SH-SY5Y (cell line): ENCODE results near the gene ADGRG6.

Experiments
- GATA2 ChIP-seq: IDR thresholded peaks from 2 replicates; pipeline ENCODE4 v1.6.1; 2011; ENCODE audit warnings: mild to moderate bottlenecking, low read depth, low read length
- GATA3 ChIP-seq: IDR thresholded peaks from 2 replicates; pipeline ENCODE4 v1.6.1; 2011; ENCODE audit warnings: low read depth, mild to moderate bottlenecking, low read length, moderate library complexity

ADGRG6 gene

DNA sequence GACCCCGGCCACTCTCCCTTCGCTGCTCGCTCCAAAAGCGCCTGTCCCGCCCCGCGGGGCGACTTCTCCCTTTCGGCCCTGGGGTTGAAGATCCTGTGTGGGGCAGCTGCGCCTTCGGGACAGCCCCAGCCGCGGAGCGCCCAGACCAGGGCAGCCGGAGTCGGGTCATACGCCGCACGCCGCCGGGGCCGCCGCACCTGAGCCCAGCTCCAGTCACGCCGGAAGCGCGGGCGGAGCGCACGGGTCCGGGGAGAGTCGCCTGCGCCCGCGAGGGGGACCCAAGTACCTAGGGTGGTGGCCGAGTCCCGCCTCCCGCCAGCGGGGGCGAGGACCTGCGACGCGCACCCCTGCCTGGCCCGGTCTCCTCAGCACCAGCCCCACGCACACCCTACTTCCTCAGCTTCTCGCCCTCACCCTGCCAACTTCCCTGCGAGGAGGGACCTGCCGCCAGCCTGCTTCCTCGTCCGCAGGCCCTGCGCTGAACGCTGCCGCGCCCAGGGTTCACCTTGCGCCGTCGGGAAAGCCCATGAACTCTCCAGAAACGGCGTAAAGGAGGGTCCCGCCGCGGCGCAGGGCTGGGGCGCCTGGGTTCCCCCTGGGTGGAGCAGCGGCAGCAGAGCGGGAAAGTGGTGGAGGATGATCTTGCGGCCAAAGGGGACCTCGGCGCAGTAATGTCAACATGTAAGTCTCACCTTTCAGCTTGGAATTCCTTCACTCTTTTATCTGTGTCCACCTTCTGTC is at the start of gene ADGRG6:
ADGRG6 (plus strand) TSS at position 357 of the 741 bp plus-strand sequence; CDS start at position 680, 323 bp downstream.
- TF ChIP-seq GATA2 (no peak), GATA3 (no peak)

GRCh38 chr6:142254513-142254912 is 47.3 kb upstream of the ADGRG6 start:
- no peak for TF ChIP-seq GATA3
- no peak for TF ChIP-seq GATA2

- TF ChIP-seq GATA3 (no peak), GATA2 (no peak)
Measured at GRCh38 chr6:142255785-142256184, 46.0 kb upstream of the ADGRG6 start.

DNA sequence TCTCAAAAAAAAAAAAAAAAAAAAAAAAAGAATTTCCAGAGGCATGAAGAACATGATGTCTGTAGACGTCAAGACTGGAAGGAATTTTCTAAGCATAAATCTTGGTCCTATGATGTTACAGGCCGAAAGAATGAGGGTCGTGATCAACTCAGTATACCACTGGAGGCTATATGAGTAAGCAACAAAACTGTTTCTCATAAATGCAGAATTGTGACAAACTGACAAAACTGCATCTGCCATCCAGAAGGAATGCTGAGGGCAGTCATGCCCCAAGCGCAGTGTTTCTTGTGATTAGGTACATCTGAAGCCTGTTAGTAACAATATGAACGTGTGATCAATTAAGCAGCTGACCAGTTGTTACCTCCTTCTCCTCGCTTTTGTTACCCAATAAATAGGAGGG is 43.5 kb upstream of the ADGRG6 start:
- TF ChIP-seq GATA2 (no peak), GATA3 (no peak)

GRCh38 chr6:142258757-142259156 is 43.0 kb upstream of the ADGRG6 start:
- TF ChIP-seq GATA2 (no peak), GATA3 (no peak)

- TF ChIP-seq GATA2, result no peak
- TF ChIP-seq GATA3, result no peak
Measured at GRCh38 chr6:142260748-142261147, 41.1 kb upstream of the ADGRG6 start.

- no peak for TF ChIP-seq GATA2
- no peak for TF ChIP-seq GATA3
Measured at GRCh38 chr6:142262231-142262630, 39.6 kb upstream of the ADGRG6 start.

GRCh38 chr6:142265476-142265875 is 36.3 kb upstream of the ADGRG6 start:
- TF ChIP-seq GATA3, result no peak
- TF ChIP-seq GATA2, result no peak

- TF ChIP-seq GATA3 (no peak), GATA2 (no peak)
Measured at GRCh38 chr6:142266060-142266459, 35.7 kb upstream of the ADGRG6 start.

DNA sequence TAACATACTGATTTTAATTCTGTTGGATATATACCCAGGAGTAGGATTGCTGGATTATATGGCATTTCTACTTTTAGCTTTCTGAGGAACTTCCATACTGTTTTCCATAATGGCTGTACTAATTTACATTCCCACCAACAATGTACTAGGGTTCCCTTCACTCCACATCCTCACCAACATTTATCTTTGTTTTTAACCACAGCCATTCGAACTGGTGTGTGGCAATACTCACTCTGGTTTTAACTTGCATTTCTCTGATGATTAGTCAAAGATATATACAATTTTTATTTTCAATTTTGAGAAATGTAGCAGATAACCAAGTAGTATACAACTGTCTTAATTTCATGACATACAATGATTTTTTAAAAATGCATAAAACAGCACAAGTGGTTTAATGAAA is 30.3 kb upstream of the ADGRG6 start:
- TF ChIP-seq GATA3 (no peak), GATA2 (no peak)

DNA sequence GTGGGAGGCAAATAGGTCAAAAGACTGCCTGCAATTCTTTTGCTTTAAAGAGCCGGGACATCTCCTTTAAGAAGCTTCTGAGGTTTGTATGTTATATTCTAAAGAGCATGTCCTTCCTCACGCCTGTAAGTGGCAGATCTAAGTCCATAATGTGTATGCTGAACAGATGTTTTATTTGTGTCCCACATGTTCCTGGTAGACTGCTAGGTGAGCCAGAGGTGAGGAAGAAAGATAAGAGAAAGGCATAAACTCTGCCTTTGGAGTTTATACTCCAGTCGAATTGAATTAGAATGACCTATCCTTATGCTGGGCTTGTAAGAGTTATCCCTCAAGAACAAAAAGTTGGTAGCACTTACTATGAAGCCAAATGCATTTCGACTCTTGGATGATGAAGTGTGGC is 27.2 kb upstream of the ADGRG6 start:
- TF ChIP-seq GATA2 (no peak), GATA3 (no peak)

DNA sequence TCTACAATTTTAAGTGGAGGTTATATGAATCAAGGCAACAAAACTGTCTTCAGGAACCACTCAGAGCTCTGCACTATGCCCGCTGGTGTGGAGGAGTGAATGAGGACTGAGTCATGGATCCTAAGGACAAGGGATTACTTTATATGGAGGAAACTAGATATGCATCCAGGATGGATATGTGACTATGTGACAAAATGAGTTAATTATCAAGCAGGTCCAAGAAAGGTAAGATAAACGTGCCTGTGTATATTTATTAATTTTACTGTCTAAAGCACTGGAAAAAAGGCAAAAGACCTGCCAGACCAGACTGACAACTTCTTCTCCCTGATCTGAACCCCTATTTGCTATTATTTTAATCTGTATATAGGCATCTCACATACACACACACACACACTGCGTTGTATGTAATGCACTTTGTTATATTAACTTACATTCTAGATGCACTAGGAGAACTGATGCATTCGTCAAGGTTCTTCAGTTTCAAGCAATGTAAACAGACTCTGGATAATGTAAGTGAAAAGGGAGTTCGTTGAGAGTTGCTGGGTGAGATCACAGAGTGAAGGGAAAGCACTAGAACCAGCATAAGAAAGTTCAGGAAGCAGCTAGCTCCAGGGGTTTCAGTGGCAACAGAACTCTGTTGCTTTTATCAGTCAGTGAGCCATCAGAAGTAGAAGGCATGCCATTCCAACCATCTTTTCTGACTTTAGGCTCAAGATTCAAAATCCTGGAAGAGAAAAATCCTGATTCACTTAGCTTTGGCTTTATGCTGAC is 26.4 kb upstream of the ADGRG6 start:
- TF ChIP-seq GATA3 (no peak), GATA2 (no peak)

GRCh38 chr6:142276256-142276655 is 25.6 kb upstream of the ADGRG6 start:
- no peak for TF ChIP-seq GATA2
- no peak for TF ChIP-seq GATA3

DNA sequence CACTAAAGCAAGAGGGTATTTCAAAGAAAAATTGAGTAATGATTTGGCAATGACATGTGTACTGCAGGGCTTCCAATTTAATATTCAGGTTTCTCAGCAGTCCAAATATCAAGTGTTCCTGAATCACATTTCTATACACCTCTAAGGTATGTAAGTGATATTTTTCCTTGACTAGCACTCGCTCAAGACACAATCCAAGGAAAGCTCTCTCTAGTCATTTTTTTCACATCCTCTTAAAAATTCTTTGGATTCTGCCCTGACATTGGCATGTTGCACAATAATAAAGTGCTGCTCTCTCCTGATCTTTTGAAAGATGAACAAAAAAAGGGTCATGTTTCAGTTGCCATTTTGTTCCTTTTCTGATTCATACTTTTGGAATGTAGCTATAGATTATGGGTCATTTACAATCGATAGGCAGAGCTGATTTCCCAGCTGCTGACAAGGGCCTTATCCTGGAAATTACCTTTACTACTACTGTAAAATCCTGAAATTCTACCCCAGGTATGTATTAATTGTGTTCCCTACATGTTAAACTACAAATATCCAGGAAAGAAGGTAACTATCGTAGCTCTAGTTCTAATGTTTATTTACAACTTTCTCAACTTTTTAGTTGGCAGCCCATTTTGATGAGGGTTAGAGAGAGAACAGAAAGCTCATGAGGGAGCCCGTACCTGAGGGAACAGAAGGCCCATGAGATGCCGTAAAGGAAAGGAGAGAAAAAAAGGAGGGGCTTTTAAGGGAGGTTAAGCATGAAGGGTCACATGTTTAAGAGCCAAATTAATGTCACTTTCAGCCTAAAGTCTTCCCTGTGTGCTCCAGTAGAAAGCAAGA is 22.2 kb upstream of the ADGRG6 start:
- TF ChIP-seq GATA3, result no peak
- no peak for TF ChIP-seq GATA2
